ENCODE measurements around the gene HOXC11. TPM values are rescaled to one million over a fixed set of nuclear protein-coding genes. Genes with fewer than 3 reads are reported as not detected.

The HOXC11 gene
- total RNA-seq, 2 donors from 2014 or later = not detected

- 39% methylated on average over 2 of the region's 2 CpGs for WGBS
- intact Hi-C loops (cut with DNase I) = no loop called here
- no peak for DNase-seq (ENCODE audit: low spot score)
- TF ChIP-seq CTCF (IDR thresholded peaks at IDR 0.05) (no peak), POLR2AphosphoS5 (IDR thresholded peaks at IDR 0.05) (no peak), POLR2A (IDR thresholded peaks at IDR 0.05) (no peak)
- no peaks in the 10 kb centered on the region for H3K36me3 ChIP-seq
- H3K4me3 ChIP-seq = no peak overlapping the region
- peaks cover 57% of the 10 kb centered on the region for H3K27me3 ChIP-seq (replicated peaks; ENCODE audit: insufficient read depth)
- no peaks in the 10 kb centered on the region for H3K9me3 ChIP-seq
- H3K4me1 ChIP-seq (replicated peaks) = no peaks in the 10 kb centered on the region
- no peak overlapping the region for H3K27ac ChIP-seq
These were observed 8.6 kb upstream of the HOXC11 start for GRCh38 chr12:53964315-53964713.

GRCh38 chr12:53965281-53966084, 7.4 kb upstream of the HOXC11 start:
- Histone ChIP-seq H3K27me3 (replicated peaks; ENCODE audit: insufficient read depth) (peaks cover 57% of the 10 kb centered on the region), H3K4me3 (no peak overlapping the region), H3K27ac (no peak overlapping the region), H3K4me1 (replicated peaks) (no peaks in the 10 kb centered on the region), H3K36me3 (no peaks in the 10 kb centered on the region), H3K9me3 (no peaks in the 10 kb centered on the region)
- no peak for DNase-seq (ENCODE audit: low spot score)
- intact Hi-C loops (cut with DNase I) = no loop called here
- WGBS = 8% methylated on average over 18 of the region's 18 CpGs
- TF ChIP-seq CTCF (IDR thresholded peaks at IDR 0.05) (no peak), POLR2A (IDR thresholded peaks at IDR 0.05) (no peak), POLR2AphosphoS5 (IDR thresholded peaks at IDR 0.05) (no peak)

GRCh38 chr12:53966085-53966384, 6.9 kb upstream of the HOXC11 start:
- Histone ChIP-seq H3K4me3 (no peak overlapping the region), H3K4me1 (replicated peaks) (no peaks in the 10 kb centered on the region), H3K9me3 (no peaks in the 10 kb centered on the region), H3K27ac (no peak overlapping the region), H3K36me3 (no peaks in the 10 kb centered on the region), H3K27me3 (replicated peaks; ENCODE audit: insufficient read depth) (peaks cover 53% of the 10 kb centered on the region)
- no peak for DNase-seq (ENCODE audit: low spot score)
- WGBS = 8% methylated on average over 15 of the region's 15 CpGs
- no peak for TF ChIP-seq POLR2AphosphoS5 (IDR thresholded peaks at IDR 0.05)
- TF ChIP-seq POLR2A (IDR thresholded peaks at IDR 0.05) = no peak
- no peak for TF ChIP-seq CTCF (IDR thresholded peaks at IDR 0.05)
- intact Hi-C loops (cut with DNase I) = no loop called here

- Histone ChIP-seq H3K4me3 (no peak overlapping the region), H3K4me1 (replicated peaks) (no peaks in the 10 kb centered on the region), H3K27ac (no peak overlapping the region), H3K27me3 (replicated peaks; ENCODE audit: insufficient read depth) (peaks cover 53% of the 10 kb centered on the region), H3K36me3 (no peaks in the 10 kb centered on the region), H3K9me3 (no peaks in the 10 kb centered on the region)
- DNase-seq (ENCODE audit: low spot score) = no peak
- intact Hi-C loops (cut with DNase I) = no loop called here
- 36% methylated on average over 36 of the region's 36 CpGs for WGBS
- no peak for TF ChIP-seq POLR2A (IDR thresholded peaks at IDR 0.05)
- no peak for TF ChIP-seq CTCF (IDR thresholded peaks at IDR 0.05)
- TF ChIP-seq POLR2AphosphoS5 (IDR thresholded peaks at IDR 0.05) = no peak
These were observed 6.4 kb upstream of the HOXC11 start for GRCh38 chr12:53966385-53967133.

All from prostate gland (tissue), 2 donors.